AG09309 (cell line): ENCODE data around the gene IGFBP6.
A peak's percentile ranks its signal among the peaks of the same experiment; 100 is the strongest.

Experiments used
- DNase-seq: peaks from one replicate; pipeline ENCODE4 v3.0.0-alpha.2; 2010; ENCODE audit warnings: low read depth
- H3K4me3 ChIP-seq: 2 replicates; pipeline ENCODE4 v1.5.1; 2011; ENCODE audit warnings: mild to moderate bottlenecking, low read depth, low read length, moderate library complexity; ENCODE audit not compliant: control insufficient read depth
- TF ChIP-seq, protein P1 (sequence below): IDR thresholded peaks from 2 replicates; pipeline ENCODE4 v1.5.1; 2011; ENCODE audit warnings: mild to moderate bottlenecking, low read depth, low read length, inconsistent platforms; ENCODE audit not compliant: insufficient read depth, control insufficient read depth; ENCODE audit errors: missing control alignments

The IGFBP6 gene

GRCh38 chr12:53133722-53134121 lies 36.3 kb downstream of the IGFBP6 start:
- DNase-seq, result no peak
- TF ChIP-seq, protein P1, sequence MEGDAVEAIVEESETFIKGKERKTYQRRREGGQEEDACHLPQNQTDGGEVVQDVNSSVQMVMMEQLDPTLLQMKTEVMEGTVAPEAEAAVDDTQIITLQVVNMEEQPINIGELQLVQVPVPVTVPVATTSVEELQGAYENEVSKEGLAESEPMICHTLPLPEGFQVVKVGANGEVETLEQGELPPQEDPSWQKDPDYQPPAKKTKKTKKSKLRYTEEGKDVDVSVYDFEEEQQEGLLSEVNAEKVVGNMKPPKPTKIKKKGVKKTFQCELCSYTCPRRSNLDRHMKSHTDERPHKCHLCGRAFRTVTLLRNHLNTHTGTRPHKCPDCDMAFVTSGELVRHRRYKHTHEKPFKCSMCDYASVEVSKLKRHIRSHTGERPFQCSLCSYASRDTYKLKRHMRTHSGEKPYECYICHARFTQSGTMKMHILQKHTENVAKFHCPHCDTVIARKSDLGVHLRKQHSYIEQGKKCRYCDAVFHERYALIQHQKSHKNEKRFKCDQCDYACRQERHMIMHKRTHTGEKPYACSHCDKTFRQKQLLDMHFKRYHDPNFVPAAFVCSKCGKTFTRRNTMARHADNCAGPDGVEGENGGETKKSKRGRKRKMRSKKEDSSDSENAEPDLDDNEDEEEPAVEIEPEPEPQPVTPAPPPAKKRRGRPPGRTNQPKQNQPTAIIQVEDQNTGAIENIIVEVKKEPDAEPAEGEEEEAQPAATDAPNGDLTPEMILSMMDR, result no peak
- no peak overlapping the region for H3K4me3 ChIP-seq

- no peak overlapping the region for H3K4me3 ChIP-seq
- TF ChIP-seq, protein P1, result no peak
- DNase-seq, result no peak
These were observed 45.9 kb downstream of the IGFBP6 start for GRCh38 chr12:53143355-53143754.

GRCh38 chr12:53145383-53146260 lies 48.2 kb downstream of the IGFBP6 start:
- no peak overlapping the region for H3K4me3 ChIP-seq
- peak; percentile 27 for DNase-seq
- TF ChIP-seq, protein P1, result no peak

GRCh38 chr12:53147181-53147580 lies 49.7 kb downstream of the IGFBP6 start:
- TF ChIP-seq, protein P1, result no peak
- H3K4me3 ChIP-seq, result no peak overlapping the region
- DNase-seq, result no peak

DNA sequence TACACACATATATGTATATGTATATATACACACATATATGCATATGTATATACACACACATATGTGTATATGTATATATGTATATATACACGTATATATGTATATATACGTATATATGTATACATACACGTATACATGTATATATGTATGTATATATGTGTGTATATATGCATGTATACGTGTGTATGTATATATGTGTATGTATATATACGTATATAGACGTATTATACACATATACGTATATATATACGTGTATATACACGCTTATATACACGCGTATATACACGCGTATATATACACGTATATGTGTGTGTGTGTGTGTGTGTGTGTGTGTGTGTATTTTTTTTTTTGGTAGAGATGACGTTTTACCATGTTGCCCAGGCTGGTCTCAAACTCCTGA lies 50.2 kb downstream of the IGFBP6 start:
- no peak for DNase-seq
- no peak overlapping the region for H3K4me3 ChIP-seq
- TF ChIP-seq, protein P1, result no peak

GRCh38 chr12:53151039-53151438 lies 53.6 kb downstream of the IGFBP6 start:
- no peak for DNase-seq
- H3K4me3 ChIP-seq, result no peak overlapping the region
- TF ChIP-seq, protein P1, result no peak
